Myocyte (in vitro differentiated cells): ENCODE results near the gene OMP. TPM values are rescaled to one million over a fixed set of nuclear protein-coding genes. Genes with fewer than 3 reads are reported as not detected.

Experiments used
- DNase-seq: peaks from one replicate; pipeline ENCODE4 v3.0.0-alpha.2; 2012; ENCODE audit warnings: low read depth
- total RNA-seq: library from RNA; depleted of rRNA; stranded (reverse); fragments of >200 nt; gene quantifications from 2 replicates; pipeline ENCODE4 v1.2.3, GENCODE V29; 2014

OMP gene
- total RNA-seq, 1 donor from 2014 or later: not detected

DNA sequence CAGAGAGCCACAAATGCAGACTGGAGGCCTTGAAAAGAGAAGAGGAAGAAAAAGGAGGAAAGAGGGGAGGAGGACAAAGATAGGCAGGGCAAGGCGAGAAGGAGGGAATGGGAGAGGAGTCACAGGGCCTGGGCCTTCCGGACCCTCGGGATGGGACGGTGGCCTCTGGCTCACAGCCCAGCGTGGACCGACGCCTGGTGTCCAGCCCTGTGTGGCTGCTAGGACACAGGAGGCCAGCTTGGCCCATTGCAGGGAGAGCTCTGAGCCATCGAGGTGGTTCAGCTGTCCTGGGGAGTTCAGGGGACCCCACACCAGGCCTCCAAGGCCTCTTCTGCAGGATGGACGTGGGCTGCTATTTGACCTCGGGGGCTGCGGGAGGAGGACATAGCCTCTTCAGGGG lies 34.8 kb downstream of the OMP start:
- no peak for DNase-seq

DNA sequence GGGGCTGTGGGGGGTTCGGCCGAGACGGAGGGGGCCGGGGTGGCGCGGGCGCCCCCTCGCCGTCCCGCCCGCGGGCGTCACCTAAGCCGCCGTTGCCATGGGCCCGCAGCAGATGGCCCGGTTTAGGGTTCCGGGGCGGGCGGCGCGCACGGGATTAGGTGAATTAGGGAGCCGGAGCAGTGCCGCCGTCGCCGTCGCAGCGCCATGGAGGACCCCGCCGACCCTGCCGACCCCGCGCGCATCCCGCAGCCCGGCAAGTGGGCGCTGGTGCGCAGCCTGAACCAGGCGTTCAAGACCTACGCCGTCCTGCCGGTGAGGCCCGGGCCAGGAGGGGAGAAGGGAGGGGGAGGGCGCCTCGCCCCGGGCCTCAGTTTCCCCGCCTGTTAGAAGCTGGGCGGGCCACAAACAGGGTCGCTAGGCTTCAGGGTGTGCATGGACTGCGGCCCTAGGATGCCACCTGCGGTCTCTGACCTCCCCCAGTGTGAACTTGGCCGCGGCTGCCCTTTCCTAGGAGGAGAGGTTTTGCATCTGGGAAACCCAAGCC lies 35.5 kb downstream of the OMP start:
- no peak for DNase-seq

DNA sequence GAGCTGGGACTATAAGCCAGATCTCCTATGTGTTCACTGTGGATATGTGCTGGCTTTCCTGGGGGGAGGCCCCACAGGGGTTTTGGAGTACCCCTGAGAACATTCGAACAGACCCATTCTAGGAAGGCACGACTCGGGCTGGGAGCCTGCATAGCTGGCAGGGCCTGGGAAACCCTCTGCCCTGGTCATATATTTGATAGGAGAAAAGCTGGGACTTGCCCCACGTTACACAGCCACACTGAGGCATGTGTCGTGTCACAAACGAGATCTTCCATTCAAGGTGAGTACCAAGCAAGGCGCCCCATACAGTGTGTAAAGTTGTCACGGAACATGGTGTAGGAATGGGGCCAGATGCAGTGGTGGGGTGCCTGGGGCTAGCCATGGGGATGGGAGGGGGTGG lies 36.6 kb downstream of the OMP start:
- no peak for DNase-seq

DNA sequence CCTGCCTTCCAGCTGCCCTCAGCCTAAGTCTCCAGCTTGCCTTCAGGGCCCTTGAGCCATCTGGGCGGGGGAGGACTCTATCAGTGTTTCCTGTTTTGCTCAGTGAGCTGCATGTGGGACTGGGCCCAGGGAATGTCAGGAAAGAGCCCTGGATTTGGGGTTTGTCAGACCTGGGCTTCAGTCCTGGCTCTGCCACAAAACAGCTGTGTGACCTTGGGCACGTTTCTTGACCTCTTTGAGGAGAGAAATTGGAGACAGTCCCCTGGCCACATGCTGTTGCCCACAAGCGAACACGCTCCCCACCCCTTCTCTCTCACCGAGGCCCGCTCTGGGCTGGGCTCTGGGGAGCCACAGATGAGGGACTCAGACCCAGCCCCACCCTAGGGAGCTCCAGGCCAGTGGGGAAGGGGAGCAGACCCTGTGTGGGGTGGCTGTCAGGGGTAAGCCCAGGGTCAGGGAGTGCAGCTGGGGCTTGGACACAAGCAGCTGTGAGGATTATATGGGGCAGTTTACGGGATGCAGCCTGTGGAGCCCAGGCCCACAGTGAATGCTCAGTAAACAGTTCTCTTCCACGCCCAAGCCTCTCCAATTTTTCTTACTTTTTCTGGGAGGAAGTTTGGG lies 37.7 kb downstream of the OMP start:
- DNase-seq: peak; percentile 84

DNA sequence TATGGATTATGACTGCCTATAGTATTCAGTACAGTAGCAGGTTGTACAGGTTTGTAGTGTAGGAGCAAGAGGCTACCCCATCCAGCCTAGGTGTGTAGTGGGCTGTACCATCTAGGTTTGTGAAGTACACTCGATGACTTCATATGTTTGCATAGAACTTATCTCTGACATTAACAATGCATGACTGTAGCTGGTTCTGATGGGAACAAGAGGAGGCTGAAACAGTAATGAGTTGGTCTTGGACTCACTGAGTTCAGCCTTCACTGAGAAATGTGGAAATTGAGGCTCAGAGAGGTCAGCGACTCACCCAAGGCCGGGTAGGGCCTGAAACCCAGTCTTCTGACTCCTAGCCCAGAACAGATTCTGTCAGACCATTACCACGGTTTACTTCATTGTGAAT lies 38.4 kb downstream of the OMP start:
- DNase-seq: no peak

DNA sequence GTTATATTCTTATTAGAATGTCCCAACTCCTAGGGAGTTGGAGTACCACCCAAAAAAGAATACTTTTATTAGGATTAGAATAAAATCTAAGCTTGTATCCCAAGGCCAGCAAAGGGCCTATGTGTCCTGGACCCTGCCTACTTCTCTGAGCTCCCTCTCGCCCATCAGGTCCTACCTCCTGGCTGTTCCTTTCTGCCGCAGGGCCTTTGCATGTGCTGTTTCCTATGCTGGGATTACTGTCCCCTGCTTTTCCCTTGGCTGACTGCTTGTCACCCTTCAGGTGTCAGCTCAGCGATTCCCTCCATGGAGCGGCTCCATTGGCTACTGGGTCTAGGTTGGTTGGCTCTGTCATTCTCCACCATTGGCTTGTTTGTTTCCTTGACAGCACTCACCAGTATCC lies 38.8 kb downstream of the OMP start:
- DNase-seq: no peak

DNA sequence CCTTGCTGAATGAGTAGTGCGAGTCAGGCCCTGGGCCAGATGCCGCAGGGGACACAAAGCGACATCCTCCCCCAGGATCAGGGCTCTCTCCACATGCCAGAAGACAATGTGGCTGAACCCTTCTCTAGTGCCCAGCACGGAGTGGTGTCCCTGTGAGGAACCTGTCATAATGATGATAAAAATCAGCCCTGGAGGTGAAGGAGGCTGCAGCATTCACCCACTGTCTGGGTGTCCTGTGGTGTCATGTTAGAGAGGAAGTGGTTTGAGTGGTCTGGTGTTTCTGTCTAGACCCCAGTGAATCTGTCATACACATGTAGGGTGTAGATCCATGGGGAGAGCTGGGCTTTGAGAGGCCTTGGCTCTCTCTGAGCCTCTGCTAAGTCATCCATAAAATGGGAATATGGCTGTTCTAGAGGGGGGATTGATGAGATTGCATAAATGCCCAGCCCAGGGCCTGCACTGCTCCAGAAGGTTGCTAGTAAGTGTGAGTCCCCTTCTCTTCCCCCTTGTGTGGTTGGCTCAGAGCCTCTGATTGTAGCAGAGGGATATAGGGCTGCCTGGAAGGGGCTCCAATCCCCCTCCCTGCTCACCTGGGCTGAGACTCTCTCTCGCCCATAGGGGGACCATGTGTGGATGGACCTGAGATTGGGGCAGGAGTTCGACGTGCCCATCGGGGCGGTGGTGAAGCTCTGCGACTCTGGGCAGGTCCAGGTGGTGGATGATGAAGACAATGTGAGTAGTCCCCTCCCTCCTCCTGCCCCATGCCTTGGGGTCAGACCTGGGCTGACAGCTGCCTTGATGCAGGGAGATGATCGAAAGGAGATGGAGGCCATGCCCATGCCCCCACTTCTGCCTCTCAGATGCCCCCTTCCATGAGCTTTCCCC lies 39.7 kb downstream of the OMP start:
- DNase-seq: no peak

DNA sequence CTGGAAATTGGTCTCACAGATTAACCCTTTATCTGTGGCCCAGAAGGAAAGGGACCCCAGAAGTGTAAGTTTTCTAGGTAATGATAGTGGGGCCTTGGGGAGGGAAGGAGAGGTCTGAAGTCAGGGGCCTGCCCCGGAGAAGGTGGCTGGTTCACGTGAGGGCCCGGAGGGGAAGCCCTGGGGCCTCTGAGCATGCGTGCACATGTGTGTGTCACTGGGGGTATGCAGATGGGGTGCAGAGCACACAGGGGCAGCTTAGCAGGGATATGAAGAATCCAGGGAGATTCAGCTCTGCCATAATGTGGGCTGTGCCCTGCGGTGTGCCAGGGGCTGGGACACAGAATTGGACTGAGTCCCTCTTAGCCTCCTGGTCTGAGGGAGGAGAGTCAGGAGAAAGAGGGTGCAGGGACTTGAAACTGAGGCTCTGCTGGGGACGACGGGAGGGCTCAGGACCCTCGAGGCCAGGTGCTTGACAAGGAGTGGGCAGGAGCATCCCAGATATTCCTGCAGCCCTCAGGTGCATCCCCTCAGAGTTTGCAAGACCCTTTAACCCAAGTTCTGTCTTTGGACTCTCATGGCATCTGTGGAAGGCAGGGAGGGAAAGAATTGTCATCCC lies 40.9 kb downstream of the OMP start:
- DNase-seq: no peak

DNA sequence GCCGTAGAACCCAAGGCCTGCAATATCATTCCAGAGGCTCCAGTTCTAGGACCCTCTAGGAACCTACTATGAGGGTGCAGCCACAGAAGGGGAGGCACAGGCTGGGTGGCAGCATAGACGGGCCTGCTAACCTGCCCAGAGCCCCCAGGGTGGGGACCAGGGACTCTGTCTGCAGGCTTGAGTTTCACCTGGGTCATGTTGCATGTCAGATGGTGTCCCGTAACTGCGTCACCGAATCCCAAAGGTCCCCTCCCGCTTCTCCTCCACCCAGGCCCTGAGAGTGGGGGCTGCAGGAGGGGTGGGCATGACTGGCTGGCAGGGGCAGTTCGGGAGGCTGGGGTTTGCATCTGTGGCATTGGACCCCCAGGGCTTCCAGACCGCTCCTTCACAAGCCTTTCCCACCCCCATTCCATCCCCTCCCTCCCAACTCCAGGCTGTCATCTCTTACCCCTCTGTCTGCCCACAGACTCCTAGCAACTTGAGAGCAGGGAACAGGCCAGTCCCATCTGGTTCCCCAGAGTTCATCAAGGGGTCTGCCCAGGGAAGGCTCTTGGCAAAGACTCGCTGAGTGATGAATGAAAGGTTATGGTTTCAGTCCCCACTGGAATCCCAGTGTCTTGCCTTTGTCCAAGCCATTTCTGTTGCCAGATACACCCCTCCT lies 41.7 kb downstream of the OMP start:
- DNase-seq: no peak

DNA sequence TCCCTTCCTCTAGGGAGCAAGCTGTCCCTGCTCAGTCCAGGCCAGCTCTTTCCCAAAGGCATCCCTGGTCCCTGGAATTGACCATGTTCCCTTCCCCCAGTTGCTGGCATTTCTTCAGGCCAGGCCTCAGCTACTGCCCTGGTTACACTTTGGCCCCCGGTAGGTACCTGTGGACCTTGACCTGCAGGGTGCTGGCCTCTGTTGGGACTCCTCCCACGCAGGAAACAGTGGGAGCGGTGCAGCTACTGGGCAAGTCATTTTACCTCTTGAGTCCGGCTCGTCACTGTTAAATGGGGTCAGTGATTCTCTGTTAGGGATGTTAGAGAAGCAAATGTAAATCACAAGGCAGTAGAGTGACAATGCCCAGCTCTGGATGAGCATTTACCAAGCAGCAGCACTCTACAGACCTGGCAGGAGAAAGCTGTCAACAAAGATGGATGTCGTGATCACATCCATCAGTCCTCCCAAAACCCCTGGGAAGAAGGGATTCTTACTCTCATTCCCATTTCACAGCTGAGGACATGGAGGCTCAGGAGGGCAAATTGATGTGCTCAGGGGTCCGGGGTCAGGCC lies 42.3 kb downstream of the OMP start:
- no peak for DNase-seq

DNA sequence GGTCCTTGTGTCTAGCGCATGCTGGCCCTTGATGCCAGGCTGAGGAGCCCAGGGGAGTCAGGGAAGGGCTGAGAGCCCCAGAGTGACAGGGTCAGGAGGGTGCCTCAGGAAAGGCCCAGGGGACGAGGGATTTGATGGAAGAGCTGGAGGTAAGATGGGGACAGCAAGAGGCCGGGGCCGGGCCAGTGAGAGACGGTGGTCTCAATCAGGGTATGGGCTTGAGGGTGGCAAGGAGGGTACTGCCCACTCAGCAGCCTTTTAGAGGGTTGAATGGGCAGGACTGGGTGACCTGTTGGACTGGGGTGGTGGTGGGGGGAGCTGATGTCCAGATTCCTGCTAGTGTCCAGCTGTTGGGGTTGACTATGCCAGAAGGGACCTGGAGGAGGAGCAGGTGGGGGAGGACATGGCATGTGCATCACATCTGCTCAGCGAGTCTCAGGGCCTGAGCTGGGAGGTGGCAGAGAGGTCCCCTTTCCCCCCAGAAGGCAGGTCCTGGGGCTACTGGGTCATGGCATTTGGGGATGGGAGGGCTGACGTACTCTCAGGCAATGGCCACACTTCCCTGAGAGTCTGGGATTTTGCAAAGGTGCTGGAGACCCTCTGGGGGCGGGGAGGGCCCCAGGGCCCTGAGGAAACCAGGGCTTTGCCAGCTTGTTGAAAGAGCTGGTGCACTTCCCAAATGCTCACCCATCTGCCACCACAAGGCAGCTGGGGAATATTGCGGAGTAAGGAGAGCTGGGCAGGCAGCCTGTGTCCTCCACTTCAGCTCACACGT lies 43.8 kb downstream of the OMP start:
- peak; percentile 58 for DNase-seq

DNA sequence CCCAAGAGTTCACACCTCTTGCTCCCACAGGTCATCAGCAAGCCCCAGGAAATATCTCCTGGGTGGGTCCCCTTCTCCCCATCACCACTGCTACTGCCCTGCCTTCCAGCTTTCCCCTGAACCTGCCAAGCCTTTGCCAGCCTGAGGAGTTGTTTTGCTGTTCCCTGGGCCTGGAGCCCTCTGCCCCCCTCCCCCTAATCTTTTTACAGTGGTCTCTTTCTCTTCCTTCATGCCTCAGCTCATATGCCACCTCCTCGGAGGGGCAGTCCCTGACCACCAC lies 44.3 kb downstream of the OMP start:
- no peak for DNase-seq

DNA sequence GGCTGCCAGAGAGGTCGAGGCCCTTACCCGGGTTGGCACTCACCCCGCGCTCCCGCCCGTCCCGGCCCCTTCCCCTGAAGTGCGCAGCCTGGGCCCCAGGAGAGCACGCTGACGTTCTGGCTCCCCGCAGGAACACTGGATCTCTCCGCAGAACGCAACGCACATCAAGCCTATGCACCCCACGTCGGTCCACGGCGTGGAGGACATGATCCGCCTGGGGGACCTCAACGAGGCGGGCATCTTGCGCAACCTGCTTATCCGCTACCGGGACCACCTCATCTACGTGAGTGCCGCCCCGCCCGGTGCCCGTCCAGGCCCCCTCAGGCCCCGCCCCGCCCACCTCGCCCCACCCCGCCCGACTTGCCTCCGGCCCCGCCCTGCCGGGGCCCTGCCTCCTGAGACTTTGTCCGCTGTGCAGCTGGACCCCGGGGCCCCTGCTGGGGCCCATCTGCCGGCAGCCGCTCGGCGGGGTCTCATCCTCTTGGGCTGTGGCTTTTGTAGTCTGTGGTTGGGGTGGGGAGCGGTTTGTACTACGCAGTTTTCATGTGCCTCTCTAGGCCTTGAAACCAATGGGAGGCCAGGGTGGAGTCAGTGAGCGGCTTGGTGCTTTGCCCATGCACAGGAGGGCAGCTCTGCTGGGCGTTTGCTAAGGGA lies 45.2 kb downstream of the OMP start:
- no peak for DNase-seq

DNA sequence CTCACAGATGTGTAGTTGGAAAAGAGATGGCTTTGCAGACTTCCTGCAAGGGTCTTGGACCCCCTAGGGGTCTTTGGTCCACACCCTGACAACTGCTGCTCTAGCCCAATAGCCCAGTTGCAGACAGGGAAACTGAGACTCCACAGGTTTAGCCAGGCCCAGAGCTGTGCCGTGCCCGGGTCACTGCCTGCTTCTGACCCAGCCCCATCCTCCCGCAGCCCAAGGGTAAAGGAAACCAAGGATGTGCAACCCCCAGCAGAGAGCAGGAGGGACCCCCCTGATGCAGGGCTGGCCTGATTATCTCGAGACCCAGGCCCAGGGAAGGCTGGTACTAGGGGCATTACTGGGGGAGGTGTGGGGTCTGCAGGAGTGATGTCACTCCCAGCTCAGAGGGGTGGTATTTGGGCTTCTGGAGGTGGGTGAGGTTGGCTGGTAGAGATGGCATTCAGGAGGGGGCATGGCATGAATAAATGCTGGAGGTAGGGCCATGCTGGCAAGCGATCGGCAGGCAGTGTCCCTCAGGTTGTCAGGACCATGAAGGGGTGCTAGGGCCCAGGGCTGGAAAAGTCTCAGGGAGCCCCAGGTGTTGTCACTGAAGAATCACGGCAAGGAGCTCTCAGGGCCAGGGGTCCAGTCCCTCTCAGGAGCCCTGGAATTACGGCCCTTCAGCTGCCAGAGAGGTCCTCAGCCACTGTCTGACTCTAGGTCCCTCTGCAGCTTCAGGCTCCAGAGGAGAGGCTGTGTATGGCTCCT lies 46.5 kb downstream of the OMP start:
- DNase-seq: no peak

DNA sequence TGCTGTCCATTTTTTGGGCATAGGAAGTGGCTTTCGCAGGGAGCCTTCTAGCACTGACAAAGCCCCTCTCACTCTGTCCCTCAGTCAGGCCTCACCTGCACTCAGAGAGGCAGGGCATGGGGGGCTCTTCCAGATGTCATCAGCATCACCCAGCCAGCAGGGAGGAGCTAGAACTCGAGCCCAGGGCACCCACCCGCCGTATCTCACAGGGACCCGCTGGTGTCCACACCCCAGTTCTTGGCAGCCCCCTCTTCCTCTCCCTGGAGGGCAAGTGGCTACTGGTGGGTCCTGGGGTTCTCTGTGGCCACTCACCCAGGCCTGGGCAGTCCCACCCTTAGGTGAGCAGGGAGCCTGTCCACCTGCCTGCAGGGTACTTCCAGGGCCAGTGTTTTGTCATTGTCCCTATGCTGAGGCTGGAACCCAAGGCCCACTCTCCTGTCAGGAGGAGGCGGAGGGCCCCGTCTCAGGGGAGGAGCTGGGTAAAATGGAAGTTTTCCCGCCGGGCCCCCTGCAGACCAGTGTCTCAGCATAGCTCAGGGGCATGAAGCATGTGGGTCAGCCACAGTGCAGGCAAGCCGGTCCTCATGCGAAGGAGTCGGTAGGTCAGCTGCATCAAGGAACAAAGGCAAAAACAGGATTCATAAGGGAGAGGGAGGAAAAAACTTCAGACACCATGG lies 47.2 kb downstream of the OMP start:
- DNase-seq: no peak

DNA sequence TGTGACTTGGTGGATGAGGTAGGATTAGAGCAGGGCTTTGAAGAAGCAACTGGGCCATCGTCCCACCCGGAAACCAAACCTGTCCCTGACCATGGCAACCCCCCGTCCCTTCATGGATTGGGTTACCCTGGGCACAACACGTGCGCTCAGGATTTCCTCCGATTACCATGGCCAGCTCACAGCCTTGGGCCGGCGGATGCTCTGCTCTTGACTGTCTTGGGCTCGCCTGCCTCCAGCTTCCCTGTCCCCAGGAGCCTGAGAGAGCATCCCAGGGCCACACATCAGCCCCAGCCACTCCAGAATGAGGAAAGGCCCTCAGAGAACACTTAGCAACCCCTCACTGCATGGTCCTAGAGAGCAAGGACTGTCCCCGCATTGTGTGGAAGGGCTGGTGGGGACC lies 48.2 kb downstream of the OMP start:
- DNase-seq: no peak

DNA sequence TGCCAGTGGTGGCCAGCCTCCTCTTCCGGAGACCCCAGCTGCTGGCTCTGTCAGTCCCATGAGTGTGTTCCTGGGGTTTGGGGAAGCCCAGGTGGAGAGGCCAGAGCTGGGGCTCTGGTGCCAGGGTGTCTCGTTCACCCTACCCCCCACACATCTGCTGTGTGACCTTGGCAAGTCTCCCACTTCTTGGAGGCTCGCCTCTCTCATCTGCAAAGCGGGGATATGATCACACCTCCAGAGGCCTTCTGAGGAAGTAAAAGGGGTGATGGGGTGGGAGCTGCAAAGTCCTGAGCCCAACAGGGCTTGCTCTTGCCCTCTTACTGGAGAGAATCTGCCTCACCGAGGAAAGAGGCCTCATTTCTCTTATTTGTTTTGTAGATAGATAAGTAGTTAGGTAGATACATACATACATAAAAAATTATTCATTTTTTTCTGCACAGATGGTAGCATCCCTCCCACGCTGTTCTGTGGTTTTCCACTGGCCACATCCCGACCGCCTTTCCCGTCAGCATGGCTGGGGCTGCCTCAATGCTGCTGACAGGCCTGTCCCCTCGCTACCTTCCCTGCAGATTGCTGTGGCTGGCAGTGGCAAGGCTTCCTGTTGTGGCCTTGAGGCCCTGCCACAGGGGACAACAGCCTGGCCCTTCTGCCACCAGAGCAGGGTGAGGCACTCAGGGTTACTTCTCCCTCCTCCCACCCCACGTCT lies 49.3 kb downstream of the OMP start:
- peak; percentile 70 for DNase-seq

DNA sequence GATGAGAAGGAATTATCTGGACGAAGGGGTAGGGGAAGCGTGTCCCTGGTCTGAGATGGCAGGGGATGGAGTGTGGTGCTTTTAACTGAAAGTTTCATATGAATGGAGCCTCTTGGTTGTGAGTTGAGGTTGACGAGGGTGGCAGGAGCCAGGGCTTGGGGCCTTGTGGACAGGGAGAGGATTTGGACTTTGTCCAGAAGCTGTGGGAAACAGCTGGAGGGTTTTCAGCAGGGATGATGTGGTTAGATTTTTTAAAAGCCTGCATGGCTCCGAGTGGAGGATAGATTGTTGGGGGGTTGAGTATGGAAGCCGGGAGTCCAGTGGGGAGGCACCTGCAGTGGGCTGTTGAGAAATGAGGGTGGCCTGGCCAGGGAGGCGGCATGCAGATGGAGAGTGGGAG lies 50.2 kb downstream of the OMP start:
- DNase-seq: peak; percentile 89
